Coronary artery (tissue), 2 donors: ENCODE data around the gene SLC19A1.

Source experiments
- DNase-seq: peaks from one replicate; pipeline ENCODE4 v3.0.0-alpha.2; 2017; ENCODE audit warnings: low spot score
- H3K27ac ChIP-seq, 2 donors: fragments of 200-600 bp; sonication (generic); one replicate each; pipeline ENCODE4 v1.5.1; 2016 to 2019
- H3K4me3 ChIP-seq: fragments of 200-600 bp; sonication (generic); 2 replicates; pipeline ENCODE4 v1.5.1; 2016; ENCODE audit warnings: mild to moderate bottlenecking, moderate library complexity
- CTCF ChIP-seq: fragments of 200-600 bp; sonication (generic); IDR thresholded peaks from one replicate; pipeline ENCODE4 v1.5.1; 2019; ENCODE audit warnings: antibody characterized with exemption

Gene SLC19A1

GRCh38 chr21:45497846-45498645 is 44.2 kb downstream of the SLC19A1 start:
- no peak for TF ChIP-seq CTCF
- Histone ChIP-seq H3K27ac (no peak overlapping the region), H3K4me3 (no peak overlapping the region)
- DNase-seq, result no peak

GRCh38 chr21:45496968-45497845 is 45.0 kb downstream of the SLC19A1 start:
- TF ChIP-seq CTCF, result no peak
- Histone ChIP-seq H3K27ac (no peak overlapping the region), H3K4me3 (no peak overlapping the region)
- DNase-seq, result no peak

GRCh38 chr21:45496151-45496967 is 45.9 kb downstream of the SLC19A1 start:
- no peak for TF ChIP-seq CTCF
- no peak for DNase-seq
- no peak overlapping the region for H3K27ac ChIP-seq

GRCh38 chr21:45494851-45495680 is 47.2 kb downstream of the SLC19A1 start:
- TF ChIP-seq CTCF, result no peak
- Histone ChIP-seq H3K27ac (no peak overlapping the region), H3K4me3 (no peak overlapping the region)
- no peak for DNase-seq

More at GRCh38 chr21:45496151-45496967, 45.9 kb downstream of the SLC19A1 start:
- H3K4me3 ChIP-seq, result no peak overlapping the region

GRCh38 chr21:45494135-45494850 is 47.9 kb downstream of the SLC19A1 start:
- Histone ChIP-seq H3K27ac (no peak overlapping the region), H3K4me3 (no peak overlapping the region)
- DNase-seq, result no peak
- TF ChIP-seq CTCF, result no peak
